GM19324 (cell line): ENCODE measurements around the gene RAB11A.

ENCODE experiments used
- ATAC-seq: cut with Tn5 transposase; IDR thresholded peaks from one replicate; pipeline ENCODE4 v1.9.1; 2021; ENCODE audit warnings: mild to moderate bottlenecking, moderate library complexity; ENCODE audit not compliant: unreplicated experiment, low FRiP score

RAB11A gene

DNA sequence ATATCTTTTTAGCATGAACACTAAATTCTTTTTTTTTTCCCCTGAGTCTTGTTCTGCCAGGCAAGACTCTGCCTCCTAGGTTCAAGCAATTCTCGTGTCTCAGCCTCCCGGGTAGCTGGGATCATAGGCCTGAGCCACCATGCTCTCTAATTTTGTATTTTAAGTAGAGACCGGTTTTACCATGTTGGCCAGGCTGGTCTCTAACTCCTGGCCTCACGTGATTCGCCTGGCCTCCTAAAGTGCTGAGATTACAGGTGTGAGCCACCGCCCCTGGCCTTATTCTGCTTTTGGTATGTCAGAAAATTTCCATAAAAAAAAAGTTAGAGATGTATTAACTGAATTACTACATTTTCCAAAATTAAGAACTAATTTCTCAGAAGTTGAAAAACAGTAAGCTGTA is 14.3 kb downstream of the RAB11A start:
- no peak for ATAC-seq

DNA sequence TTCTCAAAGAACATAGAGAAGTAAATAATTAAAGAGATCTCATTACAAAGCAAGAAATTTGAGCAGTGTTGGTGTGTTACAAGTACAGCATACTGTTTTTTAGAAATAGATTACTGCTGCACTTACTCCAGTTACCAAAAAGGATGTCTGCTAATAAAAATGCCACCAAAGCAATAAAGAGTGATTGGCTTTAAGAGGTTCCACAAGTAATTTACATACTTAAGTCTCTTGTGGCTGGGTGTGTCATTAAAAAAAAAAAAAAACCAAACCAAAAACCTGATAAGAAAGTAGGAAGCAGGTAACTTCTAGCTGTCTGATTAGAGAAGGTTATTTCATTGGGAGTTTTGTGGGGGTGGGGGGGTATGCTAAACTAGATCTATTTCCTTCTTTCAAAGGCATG is 15.2 kb downstream of the RAB11A start:
- no peak for ATAC-seq

DNA sequence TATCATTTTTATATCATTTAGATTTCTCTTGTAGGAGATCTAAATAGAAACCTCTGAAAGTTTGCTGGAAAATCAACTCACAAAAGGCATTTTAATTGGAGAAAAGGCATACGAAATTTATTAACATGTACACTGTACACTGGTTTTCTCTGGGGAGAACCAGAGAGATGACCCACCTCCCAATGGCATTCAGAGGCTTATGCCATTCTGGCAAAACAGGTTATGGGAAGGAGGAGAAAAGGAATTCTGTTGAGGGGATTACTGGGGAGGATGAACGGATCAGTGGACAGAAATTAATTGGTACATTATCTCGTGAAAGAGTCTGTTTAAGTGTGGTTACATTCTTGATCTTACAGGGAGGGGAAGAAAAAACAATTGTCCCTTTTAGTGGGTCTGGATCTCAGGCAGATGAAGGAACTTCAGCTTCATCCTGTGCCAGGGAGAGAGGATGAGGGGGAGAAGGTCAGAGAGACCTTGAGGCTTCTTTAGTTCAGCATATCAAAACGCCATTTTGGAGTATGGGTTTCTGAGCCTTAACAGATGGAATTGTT is 16.5 kb downstream of the RAB11A start:
- no peak for ATAC-seq

DNA sequence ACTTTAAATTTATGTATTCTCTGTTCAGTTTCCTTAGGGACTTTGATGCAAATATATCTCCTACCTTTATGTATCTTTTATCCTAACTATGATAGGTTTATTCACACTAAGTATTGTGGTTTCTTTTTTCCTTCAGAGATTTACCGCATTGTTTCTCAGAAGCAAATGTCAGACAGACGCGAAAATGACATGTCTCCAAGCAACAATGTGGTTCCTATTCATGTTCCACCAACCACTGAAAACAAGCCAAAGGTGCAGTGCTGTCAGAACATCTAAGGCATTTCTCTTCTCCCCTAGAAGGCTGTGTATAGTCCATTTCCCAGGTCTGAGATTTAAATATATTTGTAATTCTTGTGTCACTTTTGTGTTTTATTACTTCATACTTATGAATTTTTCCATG is 18.3 kb downstream of the RAB11A start:
- ATAC-seq, result no peak

DNA sequence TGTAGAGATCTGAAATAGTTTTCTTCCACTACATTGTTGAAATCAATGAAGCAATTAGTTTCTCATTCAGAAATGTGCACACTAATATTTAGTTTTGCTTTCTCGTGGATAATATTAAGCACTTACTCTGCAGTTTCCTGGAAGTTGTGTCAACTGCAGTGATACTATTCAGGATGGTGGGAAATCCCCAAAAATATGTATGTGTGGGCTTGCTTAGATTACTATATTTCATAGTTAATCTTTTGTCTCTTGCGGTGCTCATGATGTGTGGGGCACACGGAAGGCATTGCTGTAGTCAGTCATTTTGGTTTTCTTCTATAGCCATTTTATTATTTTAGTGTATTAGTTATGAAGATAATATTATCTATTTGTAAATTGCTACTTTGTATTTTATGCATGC is 19.7 kb downstream of the RAB11A start:
- no peak for ATAC-seq

DNA sequence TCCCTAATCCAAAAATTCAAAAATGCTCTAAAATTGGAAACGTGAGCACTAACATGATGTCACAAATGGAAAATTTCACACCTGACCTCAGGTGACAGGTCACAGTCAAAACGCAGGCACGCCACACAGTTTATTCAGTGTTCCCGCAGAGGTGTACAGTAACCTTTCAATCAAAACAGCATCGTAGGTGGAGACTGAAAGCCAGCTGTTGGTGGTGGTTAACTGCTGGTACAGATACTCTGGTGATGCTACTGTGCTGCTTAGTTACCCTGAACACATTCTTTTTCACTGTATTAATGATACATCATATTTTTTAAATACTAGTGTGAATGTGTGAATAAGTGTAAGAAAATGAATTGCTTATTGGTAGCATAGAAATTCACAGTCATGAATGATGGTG is 23.8 kb downstream of the RAB11A start:
- no peak for ATAC-seq

DNA sequence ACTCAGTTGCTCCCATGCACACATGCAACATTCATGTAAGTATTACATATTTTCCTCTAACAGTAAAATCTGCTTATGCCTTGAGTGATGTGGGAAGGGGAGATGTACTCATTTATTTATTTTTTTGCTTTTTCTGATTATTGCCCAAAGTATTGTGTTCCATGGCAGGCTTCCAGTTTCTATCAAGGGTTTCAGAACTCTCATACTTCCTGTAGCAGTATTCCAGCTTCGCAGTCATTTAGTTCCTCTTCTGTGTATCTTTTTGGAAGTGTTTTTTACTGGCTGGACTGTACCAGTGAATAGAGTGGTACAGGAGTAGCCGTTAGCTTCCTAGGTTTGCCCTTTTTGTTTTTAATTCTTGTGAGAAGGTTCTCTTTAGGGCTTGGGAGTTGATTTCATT is 26.9 kb downstream of the RAB11A start:
- no peak for ATAC-seq

DNA sequence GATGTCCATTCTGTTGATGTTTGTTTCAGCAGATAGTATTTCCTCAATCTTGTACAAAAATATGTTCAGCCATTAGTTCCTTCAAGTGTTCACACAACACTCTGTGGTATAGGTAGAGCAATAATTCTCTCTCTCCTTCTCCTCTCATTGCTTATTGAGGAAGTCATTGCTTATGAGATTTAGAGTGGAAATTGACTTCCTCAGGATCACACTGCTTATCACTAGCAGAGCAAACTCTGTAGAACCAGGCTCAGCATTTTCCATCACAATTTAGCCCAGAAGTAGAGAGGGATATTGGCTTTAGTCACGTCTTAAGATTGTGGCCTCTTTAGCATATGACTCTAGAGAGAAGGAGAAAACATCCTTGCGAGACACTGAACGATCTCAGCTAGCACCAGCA is 31.2 kb downstream of the RAB11A start:
- ATAC-seq, result no peak

DNA sequence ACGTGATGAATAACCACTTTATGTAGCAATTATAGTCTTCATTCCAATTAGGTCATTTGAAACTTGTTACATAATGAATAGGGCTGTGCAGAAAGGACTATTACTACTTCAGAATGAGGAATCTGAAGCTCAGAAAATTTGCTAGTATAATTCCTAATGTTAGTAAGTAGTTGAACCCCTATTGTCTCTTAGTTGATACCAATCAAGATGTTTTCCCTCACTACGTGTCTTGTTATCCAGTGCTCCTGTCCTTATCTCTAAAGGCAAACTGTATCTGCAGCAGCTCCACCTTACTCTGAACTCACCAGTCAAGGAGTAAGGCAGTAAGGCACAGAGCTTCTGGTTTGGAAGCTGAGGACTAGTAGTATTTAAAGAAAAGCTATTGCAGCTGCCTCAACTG is 32.0 kb downstream of the RAB11A start:
- ATAC-seq, result no peak

DNA sequence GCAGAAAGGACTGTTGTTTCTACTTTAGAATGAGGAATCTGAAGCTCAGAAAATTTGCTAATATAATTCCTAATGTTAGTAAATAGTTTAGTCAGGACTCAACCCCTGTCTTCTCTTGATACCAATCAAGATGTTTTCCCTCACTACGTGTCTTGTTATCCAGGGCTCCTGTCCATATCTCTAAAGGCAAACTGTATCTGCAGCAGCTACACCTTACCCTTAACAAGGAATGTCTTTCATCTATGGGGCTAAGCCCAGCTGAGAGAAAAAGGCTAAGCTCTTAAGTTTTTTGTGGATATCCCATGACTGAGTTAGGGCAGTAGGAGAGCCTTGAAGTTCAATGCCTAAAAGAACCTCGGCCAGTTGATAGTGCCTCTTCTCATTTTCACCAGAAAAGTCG is 32.5 kb downstream of the RAB11A start:
- no peak for ATAC-seq

DNA sequence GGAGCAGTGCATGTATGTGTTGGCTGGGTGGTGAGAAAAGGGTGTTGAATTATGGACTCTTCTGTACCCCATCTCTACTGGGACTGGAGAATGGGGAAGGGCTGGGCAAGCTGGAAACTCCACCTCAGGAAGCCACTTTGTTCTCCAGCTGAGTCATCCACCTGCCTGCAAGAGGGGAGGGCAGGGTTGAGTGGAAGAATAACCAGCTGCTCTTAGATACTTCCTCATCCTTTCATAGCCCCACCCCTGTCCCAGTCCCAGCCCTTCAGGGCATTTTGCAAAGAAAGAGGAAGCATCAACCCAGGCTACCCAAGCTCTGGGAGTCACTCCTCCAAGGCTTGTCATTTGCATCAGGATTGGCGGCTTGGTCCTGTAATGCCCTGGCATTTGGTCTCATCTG is 33.1 kb downstream of the RAB11A start:
- no peak for ATAC-seq

DNA sequence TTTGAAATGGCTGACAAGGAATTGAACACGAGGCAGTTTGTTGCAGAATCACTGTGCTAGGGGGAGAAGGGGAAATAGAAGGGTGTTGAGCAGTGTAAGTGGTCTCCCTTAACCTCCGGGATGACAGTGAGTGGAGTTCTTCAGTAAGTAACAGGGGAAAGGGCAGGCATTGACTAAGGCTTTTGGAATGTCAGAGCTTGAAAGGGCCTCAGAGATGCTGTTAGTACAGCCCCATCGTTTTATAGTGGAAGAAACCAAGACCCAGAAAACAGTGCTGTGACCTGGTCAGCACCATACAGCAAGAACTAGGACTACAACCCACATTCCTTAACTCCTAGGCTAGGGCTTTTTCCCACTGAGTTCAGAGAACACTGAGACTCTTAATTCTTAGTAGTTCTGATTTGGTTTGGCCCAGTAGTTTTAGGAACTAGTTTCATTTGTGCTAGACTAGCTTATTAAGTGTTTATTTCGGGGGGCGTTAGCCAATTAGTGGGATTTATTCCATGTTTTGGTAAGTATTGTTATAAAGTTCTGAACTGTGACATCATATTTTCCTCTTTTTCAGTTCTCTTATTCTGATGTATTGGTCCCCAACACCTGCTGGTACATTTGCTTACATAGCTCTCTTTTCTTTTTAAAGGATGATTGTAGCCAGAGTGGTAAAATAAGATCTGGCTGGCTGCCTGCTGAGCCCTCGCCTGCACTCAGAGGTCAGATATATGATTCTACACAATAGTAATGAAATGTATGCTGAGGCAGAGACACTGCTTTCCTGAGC is 34.2 kb downstream of the RAB11A start:
- no peak for ATAC-seq

DNA sequence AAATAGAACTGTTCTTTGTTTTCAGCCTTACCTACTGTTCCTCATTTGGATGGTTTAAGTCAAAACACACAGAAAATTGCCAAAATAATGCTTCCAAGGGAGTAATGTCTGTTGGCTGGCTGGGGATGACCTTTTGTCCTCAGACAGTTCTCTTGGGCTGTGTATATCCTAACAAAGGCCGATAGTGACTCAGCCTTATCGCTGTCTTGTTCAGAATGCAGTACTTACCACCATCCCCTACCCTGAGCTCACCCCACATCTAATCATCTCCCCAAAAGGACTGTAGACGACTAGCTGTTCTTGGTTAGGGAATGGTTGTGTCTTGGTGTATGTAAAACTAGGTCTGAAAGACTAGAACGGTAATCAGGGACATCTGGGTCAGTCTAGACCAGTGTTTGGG is 35.0 kb downstream of the RAB11A start:
- no peak for ATAC-seq

DNA sequence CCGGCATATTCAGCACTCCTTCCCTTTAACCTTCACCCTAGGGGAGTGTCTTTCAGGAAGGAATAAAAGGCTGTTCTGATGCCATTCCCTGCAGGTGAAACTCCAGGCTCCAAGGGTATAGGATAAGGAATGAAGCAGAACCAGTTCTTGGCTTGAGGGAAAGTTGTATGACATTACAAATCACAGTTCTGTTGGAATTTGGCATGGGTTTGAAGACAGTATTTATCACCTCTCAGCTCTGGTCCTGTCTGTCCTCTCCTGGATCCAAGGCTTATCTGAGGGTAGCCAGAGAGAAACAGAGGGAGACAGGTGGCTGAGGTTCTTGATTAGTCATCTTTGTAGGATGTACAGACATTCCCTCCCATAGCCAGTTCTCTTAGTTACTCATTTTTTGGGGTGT is 37.1 kb downstream of the RAB11A start:
- ATAC-seq, result no peak

DNA sequence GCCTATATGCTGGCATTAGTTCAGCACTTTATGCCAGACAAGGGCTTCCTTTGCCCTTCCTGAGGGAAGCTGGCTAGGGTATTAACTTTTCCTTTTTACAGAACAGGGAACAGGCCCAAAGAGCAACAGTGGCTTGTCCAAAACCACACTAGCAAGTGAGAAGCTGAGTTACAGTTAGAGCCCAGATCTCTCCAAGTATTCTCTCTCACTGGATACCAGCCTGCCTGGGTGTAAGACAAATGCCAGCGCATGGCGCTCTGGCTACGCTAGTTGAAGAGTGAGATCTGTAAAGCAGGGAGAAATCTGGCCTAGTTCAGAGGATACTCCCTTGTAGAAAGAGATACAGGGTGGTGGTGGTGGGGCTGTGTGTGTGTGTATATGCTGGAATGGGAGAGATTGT is 38.4 kb downstream of the RAB11A start:
- ATAC-seq, result no peak

DNA sequence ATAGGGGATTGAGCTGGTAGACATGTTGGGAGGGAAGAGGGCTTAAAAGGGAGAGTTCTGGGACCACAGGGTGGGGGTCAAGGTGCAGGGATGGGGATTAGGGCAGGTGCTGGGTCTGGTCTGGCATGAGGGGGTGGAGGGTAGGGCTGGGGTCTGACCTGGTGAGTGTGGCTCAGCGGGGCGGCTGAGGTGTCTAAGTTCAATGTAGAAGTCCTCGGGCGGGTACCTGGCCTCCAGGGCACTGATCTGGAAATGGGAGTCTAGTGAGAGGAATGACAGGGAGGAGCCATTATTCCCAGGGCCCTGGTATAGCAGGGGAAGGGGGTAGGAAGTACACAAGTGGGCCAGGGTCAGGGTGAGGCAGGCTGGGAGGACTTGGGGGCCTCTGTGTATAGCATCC is 39.6 kb downstream of the RAB11A start:
- no peak for ATAC-seq

DNA sequence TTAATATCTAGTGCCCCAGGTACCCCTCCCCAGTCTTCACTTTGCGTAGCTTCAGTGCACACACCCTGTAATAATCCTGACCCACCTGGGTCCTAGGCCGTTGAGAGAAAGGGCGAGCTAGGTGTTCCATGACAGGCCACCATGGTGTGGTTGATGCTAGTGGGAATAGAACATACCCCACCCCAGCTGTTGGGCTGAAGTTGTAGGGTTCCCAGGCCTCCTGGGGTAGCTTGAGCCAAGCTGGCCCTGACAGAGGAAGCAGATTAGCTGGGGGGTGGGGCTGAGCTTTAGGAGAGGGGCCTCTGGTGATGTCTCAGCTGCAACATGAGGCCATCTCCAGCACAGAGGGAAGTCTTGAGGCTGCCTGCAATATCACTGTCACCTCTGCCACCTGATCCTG is 40.5 kb downstream of the RAB11A start:
- no peak for ATAC-seq

DNA sequence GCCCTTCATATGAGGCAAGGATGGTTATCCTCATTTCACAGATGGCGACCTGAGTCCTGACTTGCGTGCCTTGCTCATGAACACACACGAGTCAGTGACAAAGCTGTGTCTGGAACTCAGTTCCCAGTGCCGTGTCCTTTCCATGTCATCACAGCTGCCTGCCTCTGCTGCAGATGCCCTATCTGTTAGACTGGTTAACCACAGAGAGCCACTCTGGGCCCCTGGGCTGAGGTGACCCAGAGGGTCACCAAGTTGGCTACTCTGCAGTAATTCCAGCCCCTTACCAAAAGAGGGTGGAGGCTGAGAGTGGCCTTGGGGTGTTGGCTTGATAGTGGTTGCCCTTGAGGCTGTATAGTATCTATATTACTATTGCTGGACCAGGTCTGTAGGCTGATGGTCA is 41.0 kb downstream of the RAB11A start:
- no peak for ATAC-seq

DNA sequence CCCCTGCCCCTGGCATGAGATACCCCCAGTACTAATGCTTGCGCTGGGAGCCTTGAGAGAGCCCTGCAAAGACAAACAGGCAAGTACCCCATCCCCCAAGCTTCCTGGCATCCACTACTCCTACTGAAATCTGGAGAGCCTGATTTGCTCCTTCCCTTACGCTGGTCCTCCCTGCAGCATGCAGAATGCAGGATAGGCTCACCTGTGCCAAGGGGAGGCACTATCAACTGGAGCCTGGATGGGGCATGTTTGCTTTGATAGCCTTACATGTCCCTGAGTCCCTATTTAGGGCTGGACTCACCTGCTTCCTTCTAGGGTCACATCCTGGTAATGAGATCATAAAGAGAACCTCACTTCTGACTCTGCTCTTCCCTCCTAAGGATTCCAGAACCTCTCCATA is 42.9 kb downstream of the RAB11A start:
- ATAC-seq, result no peak

DNA sequence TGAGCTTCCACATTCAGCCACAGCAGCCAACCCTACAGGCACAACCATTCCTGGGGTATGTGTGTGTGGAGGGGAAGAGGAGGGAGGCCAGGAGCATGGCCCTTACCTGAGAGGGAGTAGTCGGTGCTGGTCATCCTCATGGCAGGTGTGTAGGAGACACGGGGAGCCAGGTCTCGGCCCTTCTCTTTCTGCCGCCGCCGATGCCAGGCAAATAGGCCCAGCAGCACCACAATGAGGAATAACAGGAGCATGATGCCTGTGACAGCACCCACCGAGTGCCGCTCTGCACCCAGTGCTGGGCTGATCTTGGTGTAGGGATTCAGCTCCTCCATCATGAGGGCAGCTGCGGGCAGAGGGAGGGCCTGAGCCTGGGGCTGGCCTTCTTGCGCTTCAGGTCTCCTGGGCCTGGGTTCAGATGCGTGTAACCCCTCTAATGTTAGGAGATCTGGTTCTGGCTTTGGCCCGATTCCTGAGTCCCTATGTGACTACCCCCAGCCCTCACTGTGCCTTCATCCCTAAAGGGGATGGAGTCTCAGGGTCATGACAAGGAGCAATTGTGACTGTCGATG is 44.4 kb downstream of the RAB11A start:
- ATAC-seq, result no peak

DNA sequence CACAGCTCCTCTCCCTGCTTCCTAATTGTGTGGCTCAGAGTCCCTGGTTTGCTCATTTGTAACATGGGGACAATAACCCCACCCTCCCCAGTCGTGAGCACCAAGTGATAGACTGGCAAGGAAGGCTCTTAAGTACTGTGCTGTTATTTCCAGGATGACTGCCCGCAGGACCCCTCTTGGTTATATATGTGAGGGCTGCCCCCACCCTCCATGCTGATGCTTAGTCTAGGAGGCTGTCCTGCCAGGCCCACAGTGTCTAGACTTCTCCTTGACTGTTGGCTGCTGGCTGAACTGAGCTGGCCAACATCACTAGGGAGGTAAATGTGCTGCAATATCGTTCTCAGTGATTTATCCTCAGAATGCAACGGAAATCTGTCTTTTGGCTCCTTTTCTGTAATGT is 45.1 kb downstream of the RAB11A start:
- no peak for ATAC-seq
